H9 (cell line): Measurements from ENCODE around the gene GNAT3. TPM values are rescaled to one million over a fixed set of nuclear protein-coding genes. Genes with fewer than 3 reads are reported as not detected.

ENCODE experiments used
- DNase-seq: peaks from one replicate; pipeline ENCODE4 v3.0.0-alpha.2; 2017
- H2AFZ ChIP-seq: one replicate; pipeline ENCODE4 v1.6.1; 2013; ENCODE audit warnings: mild to moderate bottlenecking, low read length, control low read depth, moderate library complexity
- H2AK5ac ChIP-seq: 2 replicates; pipeline ENCODE4 v1.6.1; 2013; ENCODE audit warnings: low read length, control low read depth, mixed read lengths; ENCODE audit not compliant: insufficient read length
- H2BK120ac ChIP-seq: one replicate; pipeline ENCODE4 v1.6.1; 2013; ENCODE audit warnings: low read depth, mild to moderate bottlenecking, low read length, control low read depth, inconsistent platforms; ENCODE audit not compliant: poor library complexity, severe bottlenecking
- H2BK12ac ChIP-seq: 2 replicates; pipeline ENCODE4 v1.6.1; 2013; ENCODE audit warnings: low read length, control low read depth, mixed read lengths, low read depth; ENCODE audit not compliant: insufficient read length
- H2BK15ac ChIP-seq: 2 replicates; pipeline ENCODE4 v1.6.1; 2013; ENCODE audit warnings: low read depth, low read length, control low read depth
- H2BK20ac ChIP-seq: one replicate; pipeline ENCODE4 v1.6.1; 2013; ENCODE audit warnings: low read depth, mild to moderate bottlenecking, low read length, control low read depth, inconsistent platforms; ENCODE audit not compliant: poor library complexity, severe bottlenecking
- H2BK5ac ChIP-seq: 2 replicates; pipeline ENCODE4 v1.6.1; 2013; ENCODE audit warnings: low read length, control low read depth, mixed read lengths; ENCODE audit not compliant: insufficient read length
- H3K14ac ChIP-seq: 2 replicates; pipeline ENCODE4 v1.6.1; 2013; ENCODE audit warnings: low read length, control low read depth; ENCODE audit not compliant: insufficient read depth
- H3K18ac ChIP-seq: 2 replicates; pipeline ENCODE4 v1.6.1; 2013; ENCODE audit warnings: low read depth, mild to moderate bottlenecking, mixed read lengths, low read length, control low read depth; ENCODE audit not compliant: insufficient read length
- H3K23ac ChIP-seq: 2 replicates; pipeline ENCODE4 v1.6.1; 2013; ENCODE audit warnings: low read length, control low read depth, mixed read lengths, low read depth; ENCODE audit not compliant: insufficient read length
- H3K23me2 ChIP-seq: 2 replicates; pipeline ENCODE4 v1.6.1; 2013; ENCODE audit warnings: low read depth, mild to moderate bottlenecking, mixed read lengths, low read length, control low read depth; ENCODE audit not compliant: insufficient read length, poor library complexity, severe bottlenecking
- H3K27ac ChIP-seq: 2 replicates; pipeline ENCODE4 v1.5.1; 2013; ENCODE audit warnings: low read length, control low read depth, mixed read lengths, low read depth; ENCODE audit not compliant: insufficient read length
- H3K27me3 ChIP-seq: 2 replicates; pipeline ENCODE4 v1.6.1; 2013; ENCODE audit warnings: low read length, control low read depth, inconsistent platforms; ENCODE audit not compliant: insufficient read depth
- H3K4ac ChIP-seq: 2 replicates; pipeline ENCODE4 v1.6.1; 2013; ENCODE audit warnings: low read depth, mild to moderate bottlenecking, control low read depth, inconsistent platforms, low read length, moderate library complexity
- H3K4me1 ChIP-seq: 2 replicates; pipeline ENCODE4 v1.6.1; 2013; ENCODE audit warnings: low read length, control low read depth, inconsistent platforms; ENCODE audit not compliant: insufficient read depth
- H3K4me2 ChIP-seq: 2 replicates; pipeline ENCODE4 v1.6.1; 2013; ENCODE audit warnings: low read length, control low read depth, mixed read lengths; ENCODE audit not compliant: insufficient read length, insufficient read depth
- H3K56ac ChIP-seq: 2 replicates; pipeline ENCODE4 v1.6.1; 2013; ENCODE audit warnings: low read depth, mild to moderate bottlenecking, mixed read lengths, low read length, control low read depth; ENCODE audit not compliant: insufficient read length
- H3K79me1 ChIP-seq: 2 replicates; pipeline ENCODE4 v1.6.1; 2013; ENCODE audit warnings: low read depth, mild to moderate bottlenecking, moderate library complexity, low read length, control low read depth, inconsistent platforms; ENCODE audit not compliant: insufficient read depth, poor library complexity, severe bottlenecking
- H3K79me2 ChIP-seq: 2 replicates; pipeline ENCODE4 v1.6.1; 2013; ENCODE audit warnings: low read length, control low read depth, inconsistent platforms; ENCODE audit not compliant: insufficient read depth
- H3K9ac ChIP-seq: 2 replicates; pipeline ENCODE4 v1.6.1; 2013; ENCODE audit warnings: low read length, control low read depth, mixed read lengths; ENCODE audit not compliant: insufficient read length; ENCODE audit errors: extremely low read depth
- H3K9me3 ChIP-seq: one replicate; pipeline ENCODE4 v1.6.1; 2013; ENCODE audit warnings: low read depth, low read length, inconsistent platforms; ENCODE audit not compliant: control insufficient read depth
- H3T11ph ChIP-seq: one replicate; pipeline ENCODE4 v1.6.1; 2013; ENCODE audit warnings: mild to moderate bottlenecking, low read length, control low read depth, inconsistent platforms
- H4K20me1 ChIP-seq: one replicate; pipeline ENCODE4 v1.6.1; 2013; ENCODE audit not compliant: control insufficient read depth, insufficient read length, insufficient read depth
- H4K5ac ChIP-seq: 2 replicates; pipeline ENCODE4 v1.6.1; 2013; ENCODE audit warnings: low read depth, mild to moderate bottlenecking, mixed read lengths, low read length, control low read depth; ENCODE audit not compliant: insufficient read length
- H4K8ac ChIP-seq: replicated peaks from 2 replicates; pipeline ENCODE4 v1.6.1; 2013; ENCODE audit warnings: low read length, control low read depth, mixed read lengths, low read depth; ENCODE audit not compliant: insufficient read length
- H4K91ac ChIP-seq: 2 replicates; pipeline ENCODE4 v1.6.1; 2013; ENCODE audit warnings: low read depth, mild to moderate bottlenecking, moderate library complexity, mixed read lengths, low read length, control low read depth; ENCODE audit not compliant: insufficient read length
- H3K27ac Mint-ChIP-seq, 3 experiments: 2 replicates in 2 of 3; 3 replicates in 1 of 3; pipeline ENCODE4 v1.8.0; 2020 to 2021; ENCODE audit warnings: mixed read lengths in 3 of 3, mild to moderate bottlenecking in 1 of 3, moderate library complexity in 1 of 3
- H3K27me3 Mint-ChIP-seq: 2 replicates; pipeline ENCODE4 v1.8.0; 2021; ENCODE audit warnings: low read depth, mild to moderate bottlenecking, moderate library complexity, mixed read lengths
- H3K36me3 Mint-ChIP-seq, 3 experiments: 2 replicates in 2 of 3; 3 replicates in 1 of 3; pipeline ENCODE4 v1.8.0; 2020 to 2021; ENCODE audit warnings: low read depth in 3 of 3, mixed read lengths in 3 of 3; ENCODE audit not compliant: insufficient read depth in 1 of 3
- H3K4me1 Mint-ChIP-seq, 2 experiments: 2 replicates each; pipeline ENCODE4 v1.8.0; 2020; ENCODE audit warnings: mixed read lengths in 2 of 2
- H3K4me3 Mint-ChIP-seq, 2 experiments: 2 replicates in 1 of 2; 3 replicates in 1 of 2; pipeline ENCODE4 v1.8.0; 2020 to 2021; ENCODE audit warnings: mild to moderate bottlenecking in 2 of 2, mixed read lengths in 2 of 2, moderate library complexity in 1 of 2
- H3K9me3 Mint-ChIP-seq, 2 experiments: 2 replicates in 1 of 2; 3 replicates in 1 of 2; pipeline ENCODE4 v1.8.0; 2020; ENCODE audit warnings: mild to moderate bottlenecking in 2 of 2, mixed read lengths in 2 of 2, moderate library complexity in 1 of 2
- CTCF ChIP-seq: fragments of 200-600 bp; sonication (generic); conservative IDR thresholded peaks from 3 replicates; pipeline ENCODE4 v1.8.0; 2021; ENCODE audit warnings: antibody characterized with exemption, mild to moderate bottlenecking
- WGBS: extraction: QIAGEN DNeasy Blood & Tissue Kit; methylation state at CpG from one replicate; pipeline ENCODE4 v1.1.7; 2013; ENCODE audit warnings: missing lambda C conversion rate, low lambda C conversion rate, mixed read lengths; ENCODE audit not compliant: insufficient read length; ENCODE audit errors: extremely low coverage; 5-methylcytosine and 5-hydroxymethylcytosine counted together
- total RNA-seq: library from RNA; stranded (reverse); gene quantifications from 2 replicates; pipeline ENCODE4 v1.2.1, GENCODE V29; 2021

Gene GNAT3
- total RNA-seq, 1 experiment from 2014 or later, result not detected

GRCh38 chr7:80536426-80536825 lies 24.6 kb upstream of the GNAT3 start:
- H3K23ac ChIP-seq, result no peak overlapping the region
- no peak overlapping the region for H2BK5ac ChIP-seq
- no peak overlapping the region for H2BK20ac ChIP-seq
- no peaks in the 10 kb centered on the region for H3K9me3 ChIP-seq
- WGBS, result 100% methylated on average over 1 of the region's 2 CpGs
- no peak overlapping the region for H2BK15ac ChIP-seq
- H4K91ac ChIP-seq, result no peak overlapping the region
- H3K27ac Mint-ChIP-seq, result no peak overlapping the region
- H3K4me1 ChIP-seq, result no peaks in the 10 kb centered on the region
- no peak overlapping the region for H2AFZ ChIP-seq
- no peak overlapping the region for H2BK12ac ChIP-seq
- H3K79me1 ChIP-seq, result no peaks in the 10 kb centered on the region
- H3K14ac ChIP-seq, result no peak overlapping the region
- H3K27me3 ChIP-seq, result no peaks in the 10 kb centered on the region
- no peak overlapping the region for H3T11ph ChIP-seq
- H3K4me1 Mint-ChIP-seq, result peaks cover 0 to 8% of the 10 kb centered on the region in 2 experiments; a peak in 3 of 4 replicates
- peaks cover 3 to 10% of the 10 kb centered on the region in 2 experiments; a peak in 3 of 5 replicates for H3K9me3 Mint-ChIP-seq
- no peaks in the 10 kb centered on the region for H4K20me1 ChIP-seq
- no peaks in the 10 kb centered on the region for H3K23me2 ChIP-seq
- no peak overlapping the region for H4K5ac ChIP-seq
- H3K4ac ChIP-seq, result no peak overlapping the region
- H2BK120ac ChIP-seq, result no peak overlapping the region
- no peak overlapping the region for H4K8ac ChIP-seq
- no peak overlapping the region for H3K18ac ChIP-seq
- no peaks in the 10 kb centered on the region for H3K27me3 Mint-ChIP-seq
- H3K79me2 ChIP-seq, result no peaks in the 10 kb centered on the region
- no peak overlapping the region for H3K27ac ChIP-seq
- no peak overlapping the region for H3K9ac ChIP-seq
- H3K36me3 Mint-ChIP-seq, result peaks cover 4 to 14% (median 9%) of the 10 kb centered on the region in 3 experiments; a peak in 5 of 7 replicates
- no peak overlapping the region for H3K56ac ChIP-seq
- no peak overlapping the region for H2AK5ac ChIP-seq
- no peak overlapping the region for H3K4me3 Mint-ChIP-seq
- DNase-seq, result no peak
- TF ChIP-seq CTCF, result no peak
- H3K4me2 ChIP-seq, result no peak overlapping the region
